GM19035 (cell line): ENCODE measurements around the gene DPP10.
"Not testable (repeated sequence)": the region's sequence is repeated elsewhere in the genome, so short reads cannot be mapped to it uniquely, and the experiment has no call there.

Experiments used
- ATAC-seq: cut with Tn5 transposase; IDR thresholded peaks from one replicate; pipeline ENCODE4 v1.9.1; 2021; ENCODE audit not compliant: unreplicated experiment

Gene DPP10

GRCh38 chr2:114709936-114710850 lies 267.8 kb downstream of the DPP10 start:
- no peak for ATAC-seq

- no peak for ATAC-seq
Measured at GRCh38 chr2:114714313-114714712, 271.9 kb downstream of the DPP10 start.

- no peak for ATAC-seq
Measured at GRCh38 chr2:114717049-114717448, 274.6 kb downstream of the DPP10 start.

GRCh38 chr2:114724454-114724853 lies 282.0 kb downstream of the DPP10 start:
- no peak for ATAC-seq

GRCh38 chr2:114727012-114727411 lies 284.6 kb downstream of the DPP10 start:
- ATAC-seq, result no peak

- ATAC-seq, result no peak
Measured at GRCh38 chr2:114728372-114728771, 285.9 kb downstream of the DPP10 start.

- no peak for ATAC-seq
Measured at GRCh38 chr2:114729026-114729425, 286.6 kb downstream of the DPP10 start.

GRCh38 chr2:114735126-114735525 lies 292.7 kb downstream of the DPP10 start:
- no peak for ATAC-seq

GRCh38 chr2:114742245-114742644 lies 299.8 kb downstream of the DPP10 start:
- ATAC-seq, result no peak

- ATAC-seq, result no peak
Measured at GRCh38 chr2:114745700-114746099, 303.3 kb downstream of the DPP10 start.

- not testable (repeated sequence) for ATAC-seq
Measured at GRCh38 chr2:114748175-114748574, 305.7 kb downstream of the DPP10 start.

- no peak for ATAC-seq
Measured at GRCh38 chr2:114752425-114752824, 310.0 kb downstream of the DPP10 start.

GRCh38 chr2:114753145-114753544 lies 310.7 kb downstream of the DPP10 start:
- ATAC-seq, result no peak

GRCh38 chr2:114754907-114755563 lies 312.6 kb downstream of the DPP10 start:
- no peak for ATAC-seq

GRCh38 chr2:114762376-114762775 lies 319.9 kb downstream of the DPP10 start:
- no peak for ATAC-seq

GRCh38 chr2:114762986-114763385 lies 320.5 kb downstream of the DPP10 start:
- no peak for ATAC-seq

- ATAC-seq, result no peak
Measured at GRCh38 chr2:114769110-114769509, 326.7 kb downstream of the DPP10 start.

- no peak for ATAC-seq
Measured at GRCh38 chr2:114769991-114770390, 327.6 kb downstream of the DPP10 start.

- ATAC-seq, result no peak
Measured at GRCh38 chr2:114784046-114784445, 341.6 kb downstream of the DPP10 start.

- no peak for ATAC-seq
Measured at GRCh38 chr2:114784890-114785583, 342.6 kb downstream of the DPP10 start.

- ATAC-seq, result no peak
Measured at GRCh38 chr2:114786901-114787300, 344.5 kb downstream of the DPP10 start.

- no peak for ATAC-seq
Measured at GRCh38 chr2:114787486-114787885, 345.0 kb downstream of the DPP10 start.
